Adrenal gland (tissue), 5 donors: ENCODE measurements around the gene TBC1D20.

ENCODE experiments used
- POLR2A ChIP-seq, 2 donors: fragments of 450-650 bp; IDR thresholded peaks; one replicate each; pipeline ENCODE4 v1.6.1; 2017; ENCODE audit warnings: antibody characterized with exemption in 2 of 2, mild to moderate bottlenecking in 2 of 2, moderate library complexity in 1 of 2
- TF ChIP-seq, protein P1 (sequence below), 6 experiments: fragments of 450-650 bp in 4 of 6; fragments of 200-600 bp in 2 of 6; sonication (generic) in 1 of 6; IDR thresholded peaks; 1 replicate in 5 of 6; 2 replicates in 1 of 6; pipeline versions ENCODE4 v1.5.1 to v1.8.0; 2016 to 2021; ENCODE audit warnings: antibody characterized with exemption in 6 of 6, mild to moderate bottlenecking in 2 of 6, moderate library complexity in 1 of 6
- donor health status: DM: no; HTN: no; CAD: no.

DNA sequence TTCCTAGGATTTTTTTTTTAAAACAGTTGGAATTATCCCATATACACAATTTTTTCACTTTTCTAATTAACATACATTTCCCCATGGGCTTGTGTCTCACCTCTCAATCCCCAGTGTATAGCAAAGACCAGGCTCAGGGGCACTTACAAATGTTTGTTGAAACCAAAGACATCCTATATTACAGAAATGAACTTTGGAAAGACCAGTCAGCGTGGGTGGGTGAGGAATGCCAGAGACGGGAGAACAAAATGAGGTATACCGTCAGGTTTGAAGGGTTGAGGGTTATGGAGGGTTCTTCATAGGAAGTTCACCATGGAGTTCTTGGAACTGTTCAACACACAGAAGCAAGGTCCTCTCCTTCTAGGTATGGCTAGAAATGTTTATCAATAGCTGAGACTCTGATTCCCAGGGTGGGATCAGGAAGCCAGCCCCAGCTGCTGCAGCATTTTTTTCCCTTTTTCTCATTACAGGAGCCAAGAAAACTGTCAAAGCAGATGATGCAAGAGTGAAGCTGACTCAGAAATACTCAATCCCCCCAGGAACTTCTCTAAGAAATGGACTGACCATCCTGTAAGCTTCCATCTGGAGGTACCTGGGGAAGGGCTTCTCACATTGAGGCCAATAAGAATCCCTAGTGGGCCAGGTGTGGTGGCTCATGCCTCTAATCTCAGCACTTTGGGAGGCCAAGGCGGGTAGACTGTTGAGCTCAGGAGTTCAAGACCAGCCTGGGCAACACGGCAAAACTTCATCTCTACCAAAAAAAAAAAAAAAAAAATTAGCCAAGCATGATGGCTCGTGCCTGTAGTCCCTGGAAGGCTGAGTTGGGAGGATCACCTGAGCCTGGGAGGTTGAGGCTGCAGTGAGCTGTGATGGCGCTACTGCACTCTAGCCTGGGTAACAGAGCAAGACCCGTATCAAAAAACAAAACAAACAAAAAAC is 15.9 kb upstream of the TBC1D20 start:
- TF ChIP-seq POLR2A (IDR thresholded peaks at IDR 0.05): no peak
- TF ChIP-seq, protein P1, sequence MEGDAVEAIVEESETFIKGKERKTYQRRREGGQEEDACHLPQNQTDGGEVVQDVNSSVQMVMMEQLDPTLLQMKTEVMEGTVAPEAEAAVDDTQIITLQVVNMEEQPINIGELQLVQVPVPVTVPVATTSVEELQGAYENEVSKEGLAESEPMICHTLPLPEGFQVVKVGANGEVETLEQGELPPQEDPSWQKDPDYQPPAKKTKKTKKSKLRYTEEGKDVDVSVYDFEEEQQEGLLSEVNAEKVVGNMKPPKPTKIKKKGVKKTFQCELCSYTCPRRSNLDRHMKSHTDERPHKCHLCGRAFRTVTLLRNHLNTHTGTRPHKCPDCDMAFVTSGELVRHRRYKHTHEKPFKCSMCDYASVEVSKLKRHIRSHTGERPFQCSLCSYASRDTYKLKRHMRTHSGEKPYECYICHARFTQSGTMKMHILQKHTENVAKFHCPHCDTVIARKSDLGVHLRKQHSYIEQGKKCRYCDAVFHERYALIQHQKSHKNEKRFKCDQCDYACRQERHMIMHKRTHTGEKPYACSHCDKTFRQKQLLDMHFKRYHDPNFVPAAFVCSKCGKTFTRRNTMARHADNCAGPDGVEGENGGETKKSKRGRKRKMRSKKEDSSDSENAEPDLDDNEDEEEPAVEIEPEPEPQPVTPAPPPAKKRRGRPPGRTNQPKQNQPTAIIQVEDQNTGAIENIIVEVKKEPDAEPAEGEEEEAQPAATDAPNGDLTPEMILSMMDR (IDR thresholded peaks at IDR 0.05): no peak
